HG03571 (cell line): ENCODE measurements around the gene METTL6.
"Not testable (repeated sequence)": the region's sequence is repeated elsewhere in the genome, so short reads cannot be mapped to it uniquely, and the experiment has no call there.

ENCODE experiments used
- ATAC-seq: cut with Tn5 transposase; IDR thresholded peaks from one replicate; pipeline ENCODE4 v1.9.1; 2021; ENCODE audit not compliant: unreplicated experiment

METTL6 gene

GRCh38 chr3:15375461-15376000 is 51.8 kb downstream of the METTL6 start:
- no peak for ATAC-seq

GRCh38 chr3:15372918-15373317 is 54.4 kb downstream of the METTL6 start:
- ATAC-seq: no peak

DNA sequence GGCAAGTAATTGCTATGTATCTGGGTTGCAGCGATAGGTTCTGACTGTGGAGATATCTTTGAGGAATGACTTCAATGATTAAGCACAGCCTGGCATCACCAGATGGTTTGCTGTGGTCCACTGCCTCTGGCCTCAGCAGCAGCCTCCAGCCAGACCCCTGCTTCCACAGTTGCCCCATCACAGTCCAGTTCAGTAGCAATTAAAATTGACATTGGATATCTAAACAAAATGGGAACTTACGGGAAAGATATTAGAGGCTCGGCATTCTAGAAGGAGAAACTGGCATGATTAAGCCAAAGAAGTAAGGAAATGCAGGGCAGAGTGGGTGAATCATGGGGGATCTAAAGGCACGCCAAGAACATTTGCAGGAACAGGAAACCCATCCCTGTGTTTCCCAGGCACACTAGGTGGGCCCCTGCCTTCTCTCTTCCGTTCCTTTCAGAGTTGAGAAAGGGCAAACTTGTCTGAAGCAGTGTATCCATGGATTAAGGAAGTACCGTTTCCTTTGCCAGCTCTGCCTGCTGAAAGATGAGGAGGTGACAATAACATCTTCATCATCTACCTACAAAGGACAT is 58.7 kb downstream of the METTL6 start:
- ATAC-seq: no peak

DNA sequence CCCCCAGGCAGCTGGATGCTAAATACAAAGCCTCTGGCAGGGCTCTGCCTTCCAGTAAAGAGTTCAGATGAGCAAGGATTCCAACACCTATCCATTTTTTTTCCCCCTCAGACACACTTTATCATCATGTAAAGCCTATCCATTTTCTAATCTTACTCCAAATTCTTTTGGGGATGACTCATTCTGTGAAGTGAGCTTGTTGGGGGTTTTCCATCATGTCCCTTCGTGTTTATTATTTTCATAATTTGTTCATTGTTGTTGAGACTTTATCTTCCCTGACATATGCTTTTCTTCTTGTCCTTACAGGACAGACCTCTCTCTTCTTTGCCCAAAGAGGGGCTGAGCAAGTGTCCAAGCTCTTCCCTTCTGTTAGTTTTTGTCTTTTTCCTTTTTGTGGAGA is 60.3 kb downstream of the METTL6 start:
- no peak for ATAC-seq

DNA sequence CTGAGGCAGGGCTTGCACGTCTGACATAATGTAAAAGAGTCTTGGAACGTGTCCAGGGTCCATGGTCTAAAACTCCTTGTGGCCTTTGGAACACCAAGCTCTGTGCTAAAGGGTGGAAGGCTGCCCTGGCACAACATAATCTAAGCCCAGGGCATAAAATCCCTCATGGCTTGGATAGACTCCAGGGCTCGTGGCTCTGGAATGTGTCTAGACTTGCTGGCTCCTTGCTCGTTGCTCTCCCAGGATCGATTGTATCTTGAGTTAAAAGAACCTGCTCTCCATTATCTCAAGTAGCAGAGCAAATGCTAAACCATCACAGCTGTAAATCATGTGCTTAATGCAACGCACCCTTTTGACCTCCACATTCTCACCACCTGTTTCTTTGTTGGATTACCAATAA is 63.3 kb downstream of the METTL6 start:
- not testable (repeated sequence) for ATAC-seq

DNA sequence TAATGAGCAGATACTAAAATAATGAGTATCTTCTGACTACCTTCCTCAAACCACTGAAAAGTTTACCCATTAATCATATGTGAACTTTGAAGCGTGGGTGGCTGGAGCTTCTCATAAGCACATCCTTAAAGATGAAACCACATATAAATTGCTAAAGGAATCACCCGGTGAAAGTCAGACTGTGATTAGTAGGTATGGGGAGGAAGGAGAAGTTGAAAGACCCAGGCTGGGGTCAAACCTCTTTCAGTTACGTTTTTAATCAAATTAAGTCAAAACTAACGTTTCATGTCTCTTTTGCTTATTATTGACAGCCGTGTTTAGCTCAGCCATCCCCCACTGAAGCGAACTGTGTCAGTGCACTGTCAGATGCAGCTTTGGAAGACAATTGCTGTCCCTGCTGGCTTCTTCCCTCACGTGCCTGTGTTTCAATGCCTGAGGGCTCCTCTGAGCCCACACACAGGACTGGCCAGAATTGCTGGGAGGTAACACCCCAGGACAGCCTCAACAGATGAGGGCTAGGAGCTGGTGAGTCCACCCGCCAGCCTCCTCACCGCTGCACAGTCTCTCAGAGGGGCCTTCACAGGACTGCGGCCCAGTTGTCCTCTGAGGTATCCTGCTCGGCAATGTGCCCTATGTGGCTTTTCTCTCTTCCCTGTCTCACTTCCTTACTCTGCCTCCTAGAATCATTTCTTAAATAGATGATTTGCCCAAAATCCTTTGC is 65.7 kb downstream of the METTL6 start:
- peak; percentile 76 for ATAC-seq

GRCh38 chr3:15360788-15361493 is 66.4 kb downstream of the METTL6 start:
- no peak for ATAC-seq
